ENCODE results near the gene EFHC1. TPM values are rescaled to one million over a fixed set of nuclear protein-coding genes. Genes with fewer than 3 reads are reported as not detected.

EFHC1 gene
- polyA plus RNA-seq, 4 donors: 48.8 to 59.9 (median 52.0) TPM

- DNase-seq (ENCODE audit: low read depth in 4 of 4, low spot score in 3 of 4): no peak
These were observed 153.2 kb downstream of the EFHC1 start for GRCh38 chr6:52573295-52573694.

Other genes starting within 250 kb of the EFHC1 start
- not detected for gene IL17A, start 234.0 kb upstream of the EFHC1 start, polyA plus RNA-seq (ENCODE audit: insufficient read length in 4 of 4)
- gene IL17F, start 175.8 kb upstream of the EFHC1 start, polyA plus RNA-seq (ENCODE audit: insufficient read length in 4 of 4): under 1 TPM in 3 of 4 donors, not detected in 1; 0.25 to 0.37 (median 0.36) TPM
- 100 to 1,000 TPM; 119 to 137 (median 127) TPM for gene MCM3, start 135.6 kb upstream of the EFHC1 start, polyA plus RNA-seq (ENCODE audit: insufficient read length in 4 of 4)
- 10 to 100 TPM; 22.9 to 37.1 (median 31.8) TPM for gene PAQR8, start 58.2 kb upstream of the EFHC1 start, polyA plus RNA-seq (ENCODE audit: insufficient read length in 4 of 4)
- 10 to 100 TPM; 45.8 to 52.9 (median 48.1) TPM for gene TRAM2, start 156.7 kb downstream of the EFHC1 start, polyA plus RNA-seq (ENCODE audit: insufficient read length in 4 of 4)